ENCODE measurements around the gene SPAM1. TPM values are rescaled to one million over a fixed set of nuclear protein-coding genes. Genes with fewer than 3 reads are reported as not detected.

SPAM1 gene
- total and polyA plus RNA-seq, 2 experiments from 2014 or later: not detected

GRCh38 chr7:123945938-123946337 is 20.9 kb downstream of the SPAM1 start:
- no peaks in the 10 kb centered on the region for H3K79me2 ChIP-seq (replicated peaks; ENCODE audit: insufficient read depth)
- TF ChIP-seq ZNF331 (CRISPR knock-in tag; IDR thresholded peaks at IDR 0.05; ENCODE audit: low read depth) (no peak), REST (IDR thresholded peaks at IDR 0.05; ENCODE audit: unreplicated experiment) (no peak), EZH2phosphoT487 (IDR thresholded peaks at IDR 0.05; ENCODE audit: unreplicated experiment) (no peak), POLR2AphosphoS5 (IDR thresholded peaks at IDR 0.05; ENCODE audit: low read depth) (no peak), EZH2 (IDR thresholded peaks at IDR 0.05; ENCODE audit: low read depth, unreplicated experiment) (no peak), CREB1 (CRISPR knock-in tag; IDR thresholded peaks at IDR 0.05; ENCODE audit: low read depth) (no peak), JUNB (IDR thresholded peaks at IDR 0.05; ENCODE audit: unreplicated experiment) (no peak), STAT1 (IDR thresholded peaks at IDR 0.05; ENCODE audit: unreplicated experiment) (no peak), ETS1 (IDR thresholded peaks at IDR 0.05) (no peak)
- H3K4me3 ChIP-seq: peak overlapping the region; percentile 15; the same call in 1 of the 2 replicates
- H4K20me1 ChIP-seq (replicated peaks; ENCODE audit: insufficient read depth): no peaks in the 10 kb centered on the region
- no peaks in the 10 kb centered on the region for H3F3A ChIP-seq (replicated peaks; ENCODE audit: low read depth)
- no peaks in the 10 kb centered on the region for H3K27me3 ChIP-seq (ENCODE audit: insufficient read depth)
- peak; percentile 59 for DNase-seq (ENCODE audit: low spot score)
- Mint-ChIP-seq H3K36me3 (ENCODE audit: low read depth) (no peaks in the 10 kb centered on the region; the same call in 2 of the 3 replicates), H3K27ac (peak overlapping the region; percentile 92), H3K27me3 (ENCODE audit: insufficient read depth, low read depth, poor library complexity) (peaks cover 2% of the 10 kb centered on the region), H3K4me3 (peak overlapping the region; percentile 42), H3K4me1 (peaks cover 57% of the 10 kb centered on the region), H3K9me3 (no peaks in the 10 kb centered on the region)
- peak overlapping the region; percentile 59 for H3K4me2 ChIP-seq
- H2AFZ ChIP-seq: peak overlapping the region; percentile 58
- H3K4me1 ChIP-seq (ENCODE audit: insufficient read depth): peaks cover 71% of the 10 kb centered on the region
- H3K9me2 ChIP-seq (ENCODE audit: insufficient read depth): no peaks in the 10 kb centered on the region
- peak; percentile 47 for ATAC-seq
- no peaks in the 10 kb centered on the region for H3K36me3 ChIP-seq (ENCODE audit: insufficient read depth)
- 0 out of 2 replicates have a peak overlapping the region, but pooled peaks have one; percentile 56 for H3K27ac ChIP-seq (ENCODE audit: low read depth)

GRCh38 chr7:123948136-123948535 is 23.1 kb downstream of the SPAM1 start:
- DNase-seq (ENCODE audit: low spot score) (no peak), ATAC-seq (no peak)
- Mint-ChIP-seq H3K4me1 (peaks cover 38% of the 10 kb centered on the region), H3K9me3 (no peaks in the 10 kb centered on the region), H3K27me3 (ENCODE audit: insufficient read depth, low read depth, poor library complexity) (peaks cover 2% of the 10 kb centered on the region), H3K4me3 (no peak overlapping the region), H3K36me3 (ENCODE audit: low read depth) (no peaks in the 10 kb centered on the region; the same call in 2 of the 3 replicates), H3K27ac (no peak overlapping the region)
- no peak overlapping the region for H3K4me3 ChIP-seq
- no peaks in the 10 kb centered on the region for H3F3A ChIP-seq (replicated peaks; ENCODE audit: low read depth)
- peaks cover 53% of the 10 kb centered on the region for H3K4me1 ChIP-seq (ENCODE audit: insufficient read depth)
- no peaks in the 10 kb centered on the region for H3K79me2 ChIP-seq (replicated peaks; ENCODE audit: insufficient read depth)
- peak overlapping the region; percentile 28; the same call in 1 of the 2 replicates for H2AFZ ChIP-seq
- no peak overlapping the region for H3K4me2 ChIP-seq
- H4K20me1 ChIP-seq (replicated peaks; ENCODE audit: insufficient read depth): no peaks in the 10 kb centered on the region
- H3K36me3 ChIP-seq (ENCODE audit: insufficient read depth): no peaks in the 10 kb centered on the region
- no peak overlapping the region for H3K27ac ChIP-seq (ENCODE audit: low read depth)
- no peaks in the 10 kb centered on the region for H3K27me3 ChIP-seq (ENCODE audit: insufficient read depth)
- H3K9me2 ChIP-seq (ENCODE audit: insufficient read depth): no peaks in the 10 kb centered on the region
- TF ChIP-seq ZNF114 (CRISPR knock-in tag; IDR thresholded peaks at IDR 0.05) (no peak), CREB1 (CRISPR knock-in tag; IDR thresholded peaks at IDR 0.05; ENCODE audit: low read depth) (no peak), POLR2AphosphoS5 (IDR thresholded peaks at IDR 0.05; ENCODE audit: low read depth) (no peak), CTCF (conservative IDR thresholded peaks at IDR 0.05; ENCODE audit: low read depth in 2 of 2) (no peak), REST (IDR thresholded peaks at IDR 0.05; ENCODE audit: unreplicated experiment) (no peak), NANOG (IDR thresholded peaks at IDR 0.05; ENCODE audit: borderline replicate concordance) (no peak), ETS1 (IDR thresholded peaks at IDR 0.05) (no peak), EZH2 (IDR thresholded peaks at IDR 0.05; ENCODE audit: low read depth, unreplicated experiment) (no peak), ZNF331 (CRISPR knock-in tag; IDR thresholded peaks at IDR 0.05; ENCODE audit: low read depth) (no peak)
